ENCODE data around the gene SLC6A11.

SLC6A11 gene

DNA sequence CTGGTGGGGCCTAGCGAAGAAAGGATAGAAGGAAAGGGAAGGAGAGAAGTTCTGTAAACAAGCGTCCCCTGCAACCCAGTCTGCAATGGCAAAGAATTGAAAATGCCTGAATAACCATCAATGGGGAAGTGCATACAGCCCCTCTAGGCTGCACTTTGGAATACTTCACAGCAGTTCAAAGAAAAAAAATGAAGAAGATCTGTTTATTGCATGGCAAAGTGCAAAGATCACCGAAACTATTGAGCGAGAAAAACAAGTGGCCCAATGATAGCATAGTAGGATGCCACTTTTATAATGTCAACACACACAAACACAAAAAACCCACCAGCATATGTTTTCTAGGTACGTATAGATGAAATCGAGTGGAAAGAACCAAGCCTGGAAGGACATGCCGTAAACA is 162.9 kb downstream of the SLC6A11 start:
- H3K4me3 Mint-ChIP-seq = no peak overlapping the region
- H3K27me3 Mint-ChIP-seq (ENCODE audit: low read depth) = peaks cover 2% of the 10 kb centered on the region
- H3K36me3 Mint-ChIP-seq (ENCODE audit: low read depth) = no peaks in the 10 kb centered on the region
- H3K4me1 Mint-ChIP-seq (ENCODE audit: low read depth) = no peaks in the 10 kb centered on the region
- H3K27ac Mint-ChIP-seq = no peak overlapping the region
- no peaks in the 10 kb centered on the region for H3K9me3 Mint-ChIP-seq
- no peak for DNase-seq (ENCODE audit: low spot score)

DNA sequence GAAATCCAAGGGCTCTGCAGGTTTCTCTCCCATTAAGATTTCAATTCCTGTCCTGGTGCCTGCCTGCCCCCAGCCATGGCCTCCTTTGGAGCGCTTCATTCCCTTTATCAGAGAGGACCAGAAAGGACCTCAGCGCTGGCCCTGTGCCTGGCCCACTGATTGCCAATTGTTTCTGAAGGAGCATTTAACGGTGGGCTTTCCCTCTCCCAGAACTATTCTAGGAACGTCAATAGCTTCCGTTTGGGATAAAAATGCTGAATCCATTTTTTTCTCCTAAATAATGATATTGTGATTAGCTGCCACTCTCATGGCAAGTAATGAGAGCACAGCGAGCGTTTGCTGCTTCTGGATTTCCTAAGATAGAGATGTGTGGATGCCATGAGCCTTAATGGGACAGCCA is 164.3 kb downstream of the SLC6A11 start:
- Mint-ChIP-seq H3K9me3 (no peaks in the 10 kb centered on the region), H3K36me3 (ENCODE audit: low read depth) (no peaks in the 10 kb centered on the region), H3K27me3 (ENCODE audit: low read depth) (no peaks in the 10 kb centered on the region), H3K4me1 (ENCODE audit: low read depth) (no peaks in the 10 kb centered on the region), H3K27ac (no peak overlapping the region), H3K4me3 (no peak overlapping the region)
- no peak for DNase-seq (ENCODE audit: low spot score)

DNA sequence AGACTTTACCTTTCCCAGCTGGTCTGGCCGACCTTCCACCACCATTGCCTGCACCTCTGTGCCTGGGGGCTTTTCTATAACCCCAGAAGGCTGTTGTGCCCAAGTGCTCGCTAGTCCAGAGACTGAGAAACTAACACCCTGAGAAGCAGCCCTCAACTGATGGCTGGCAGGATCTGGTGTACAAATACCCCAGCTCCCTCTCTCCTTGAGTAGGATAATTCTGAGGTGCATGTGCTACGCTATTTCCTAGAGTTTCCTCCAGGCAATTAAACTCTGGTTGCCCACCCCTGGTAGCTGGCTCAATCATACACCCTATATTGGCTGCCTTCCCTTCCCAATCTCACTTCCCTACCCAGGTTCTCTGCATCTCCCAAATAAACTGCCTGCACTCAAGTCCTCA is 165.0 kb downstream of the SLC6A11 start:
- no peak overlapping the region for H3K4me3 Mint-ChIP-seq
- H3K4me1 Mint-ChIP-seq (ENCODE audit: low read depth) = no peaks in the 10 kb centered on the region
- H3K27ac Mint-ChIP-seq = no peak overlapping the region
- no peaks in the 10 kb centered on the region for H3K36me3 Mint-ChIP-seq (ENCODE audit: low read depth)
- DNase-seq (ENCODE audit: low spot score) = no peak
- no peaks in the 10 kb centered on the region for H3K27me3 Mint-ChIP-seq (ENCODE audit: low read depth)
- H3K9me3 Mint-ChIP-seq = no peaks in the 10 kb centered on the region

DNA sequence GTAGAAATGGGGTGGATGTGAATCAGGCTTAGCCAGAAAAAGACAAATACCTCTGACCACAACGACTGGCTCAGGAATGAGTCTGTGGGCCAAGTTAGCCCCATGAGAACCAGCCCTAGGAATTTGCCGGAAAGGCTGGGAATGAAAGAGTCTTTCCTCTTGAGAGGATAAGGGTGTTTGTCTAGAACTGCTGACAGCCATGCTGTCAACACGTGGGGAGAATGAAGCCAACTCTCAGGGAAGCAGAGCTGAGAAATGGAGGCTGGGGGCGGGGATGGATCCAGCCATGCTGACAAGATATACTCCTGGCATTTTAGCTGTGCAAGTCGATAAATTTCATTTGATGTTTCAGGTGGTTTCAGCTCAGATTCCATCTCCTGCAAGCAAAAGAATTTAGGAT is 165.9 kb downstream of the SLC6A11 start:
- H3K27ac Mint-ChIP-seq = no peak overlapping the region
- H3K27me3 Mint-ChIP-seq (ENCODE audit: low read depth) = no peaks in the 10 kb centered on the region
- no peak overlapping the region for H3K4me3 Mint-ChIP-seq
- H3K36me3 Mint-ChIP-seq (ENCODE audit: low read depth) = no peaks in the 10 kb centered on the region
- no peak for DNase-seq (ENCODE audit: low spot score)
- H3K4me1 Mint-ChIP-seq (ENCODE audit: low read depth) = no peaks in the 10 kb centered on the region
- H3K9me3 Mint-ChIP-seq = no peaks in the 10 kb centered on the region

- Mint-ChIP-seq H3K9me3 (no peaks in the 10 kb centered on the region), H3K27me3 (ENCODE audit: low read depth) (no peaks in the 10 kb centered on the region), H3K4me3 (no peak overlapping the region), H3K27ac (no peak overlapping the region), H3K36me3 (ENCODE audit: low read depth) (no peaks in the 10 kb centered on the region), H3K4me1 (ENCODE audit: low read depth) (no peaks in the 10 kb centered on the region)
- DNase-seq (ENCODE audit: low spot score) = no peak
Measured at GRCh38 chr3:10982782-10983181, 166.8 kb downstream of the SLC6A11 start.

GRCh38 chr3:10983219-10983916 is 167.3 kb downstream of the SLC6A11 start:
- Mint-ChIP-seq H3K9me3 (no peaks in the 10 kb centered on the region), H3K4me3 (no peak overlapping the region), H3K27me3 (ENCODE audit: low read depth) (no peaks in the 10 kb centered on the region), H3K27ac (no peak overlapping the region), H3K4me1 (ENCODE audit: low read depth) (no peaks in the 10 kb centered on the region), H3K36me3 (ENCODE audit: low read depth) (no peaks in the 10 kb centered on the region)
- no peak for DNase-seq (ENCODE audit: low spot score)

DNA sequence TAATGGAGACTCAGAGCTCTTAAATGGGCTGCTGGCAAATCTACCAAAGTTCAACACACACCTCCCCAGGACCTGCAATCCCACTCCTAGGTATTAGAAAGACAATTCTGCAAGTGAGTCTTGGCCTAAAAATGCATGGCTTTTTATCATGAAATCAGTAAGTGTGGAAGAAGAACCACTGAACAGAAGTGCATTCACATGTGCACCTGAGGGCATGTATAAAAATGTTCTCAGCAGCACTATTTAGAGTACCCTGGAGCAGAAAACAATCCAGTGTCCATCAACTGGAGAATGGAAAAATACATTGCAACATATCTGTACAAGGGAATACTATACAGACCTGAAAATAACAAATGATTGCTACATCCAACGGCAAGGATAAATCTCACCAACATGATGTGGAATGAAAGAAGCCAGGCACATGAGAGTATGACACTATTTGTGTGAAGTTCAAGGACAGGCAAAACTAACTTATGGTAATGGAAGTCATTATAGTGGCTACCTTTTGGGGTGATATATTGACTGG is 168.4 kb downstream of the SLC6A11 start:
- no peaks in the 10 kb centered on the region for H3K4me1 Mint-ChIP-seq (ENCODE audit: low read depth)
- no peaks in the 10 kb centered on the region for H3K9me3 Mint-ChIP-seq
- no peak overlapping the region for H3K4me3 Mint-ChIP-seq
- H3K27me3 Mint-ChIP-seq (ENCODE audit: low read depth) = peaks cover 3% of the 10 kb centered on the region
- H3K27ac Mint-ChIP-seq = no peak overlapping the region
- no peaks in the 10 kb centered on the region for H3K36me3 Mint-ChIP-seq (ENCODE audit: low read depth)
- no peak for DNase-seq (ENCODE audit: low spot score)

- H3K27ac Mint-ChIP-seq = no peak overlapping the region
- DNase-seq (ENCODE audit: low spot score) = no peak
- H3K27me3 Mint-ChIP-seq (ENCODE audit: low read depth) = peaks cover 5% of the 10 kb centered on the region
- no peaks in the 10 kb centered on the region for H3K36me3 Mint-ChIP-seq (ENCODE audit: low read depth)
- H3K4me3 Mint-ChIP-seq = no peak overlapping the region
- H3K9me3 Mint-ChIP-seq = no peaks in the 10 kb centered on the region
- no peaks in the 10 kb centered on the region for H3K4me1 Mint-ChIP-seq (ENCODE audit: low read depth)
Measured at GRCh38 chr3:10985181-10985580, 169.2 kb downstream of the SLC6A11 start.

GRCh38 chr3:10986592-10986991 is 170.6 kb downstream of the SLC6A11 start:
- no peaks in the 10 kb centered on the region for H3K4me1 Mint-ChIP-seq (ENCODE audit: low read depth)
- no peak for DNase-seq (ENCODE audit: low spot score)
- H3K4me3 Mint-ChIP-seq = no peak overlapping the region
- no peak overlapping the region for H3K27ac Mint-ChIP-seq
- no peaks in the 10 kb centered on the region for H3K36me3 Mint-ChIP-seq (ENCODE audit: low read depth)
- H3K27me3 Mint-ChIP-seq (ENCODE audit: low read depth) = peaks cover 18% of the 10 kb centered on the region
- no peaks in the 10 kb centered on the region for H3K9me3 Mint-ChIP-seq

GRCh38 chr3:10988001-10988665 is 172.1 kb downstream of the SLC6A11 start:
- DNase-seq (ENCODE audit: low spot score) = no peak
- no peaks in the 10 kb centered on the region for H3K36me3 Mint-ChIP-seq (ENCODE audit: low read depth)
- no peak overlapping the region for H3K27ac Mint-ChIP-seq
- peaks cover 27% of the 10 kb centered on the region for H3K27me3 Mint-ChIP-seq (ENCODE audit: low read depth)
- peaks cover 3% of the 10 kb centered on the region for H3K4me1 Mint-ChIP-seq (ENCODE audit: low read depth)
- no peaks in the 10 kb centered on the region for H3K9me3 Mint-ChIP-seq
- no peak overlapping the region for H3K4me3 Mint-ChIP-seq

DNA sequence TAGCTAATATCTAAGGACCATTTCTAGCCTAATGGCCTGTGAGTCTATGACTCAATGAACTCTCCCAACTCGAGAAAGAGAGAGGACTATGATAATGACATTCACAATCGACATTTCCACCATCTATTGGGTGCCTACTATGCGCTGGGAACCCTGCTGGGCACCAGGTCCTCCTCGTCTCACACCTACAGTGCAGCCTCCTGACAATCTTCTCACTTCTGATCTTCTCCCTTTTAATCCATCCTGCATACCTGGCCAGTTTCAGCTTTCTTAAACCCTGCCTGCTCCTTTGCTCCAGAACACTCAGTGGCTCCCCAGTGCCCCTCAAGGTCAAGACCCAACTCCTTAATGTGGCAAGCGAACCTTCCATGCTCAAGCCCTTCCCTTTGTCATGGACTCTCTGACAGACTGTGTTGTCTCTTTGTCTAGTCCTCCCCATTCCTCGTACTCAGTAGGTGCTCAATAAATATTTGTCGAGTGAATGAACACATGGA is 173.0 kb downstream of the SLC6A11 start:
- Mint-ChIP-seq H3K36me3 (ENCODE audit: low read depth) (no peaks in the 10 kb centered on the region), H3K4me1 (ENCODE audit: low read depth) (peaks cover 3% of the 10 kb centered on the region), H3K4me3 (no peak overlapping the region), H3K9me3 (no peaks in the 10 kb centered on the region), H3K27ac (no peak overlapping the region), H3K27me3 (ENCODE audit: low read depth) (peaks cover 32% of the 10 kb centered on the region)
- no peak for DNase-seq (ENCODE audit: low spot score)

Data from T-helper 2 cell treated with Interferon-gamma antibody and Interleukin-4, amounts not matched to agents 5 μg/mL and 100 μg/mL, for 36 hours (primary cell).